IPS-NIHi7 (cell line): Measurements from ENCODE around the gene GP5.

Experiments used
- DNase-seq: peaks from one replicate; pipeline ENCODE4 v3.0.0; 2012; ENCODE audit warnings: mixed read lengths; ENCODE audit errors: extremely low spot score

Gene GP5

DNA sequence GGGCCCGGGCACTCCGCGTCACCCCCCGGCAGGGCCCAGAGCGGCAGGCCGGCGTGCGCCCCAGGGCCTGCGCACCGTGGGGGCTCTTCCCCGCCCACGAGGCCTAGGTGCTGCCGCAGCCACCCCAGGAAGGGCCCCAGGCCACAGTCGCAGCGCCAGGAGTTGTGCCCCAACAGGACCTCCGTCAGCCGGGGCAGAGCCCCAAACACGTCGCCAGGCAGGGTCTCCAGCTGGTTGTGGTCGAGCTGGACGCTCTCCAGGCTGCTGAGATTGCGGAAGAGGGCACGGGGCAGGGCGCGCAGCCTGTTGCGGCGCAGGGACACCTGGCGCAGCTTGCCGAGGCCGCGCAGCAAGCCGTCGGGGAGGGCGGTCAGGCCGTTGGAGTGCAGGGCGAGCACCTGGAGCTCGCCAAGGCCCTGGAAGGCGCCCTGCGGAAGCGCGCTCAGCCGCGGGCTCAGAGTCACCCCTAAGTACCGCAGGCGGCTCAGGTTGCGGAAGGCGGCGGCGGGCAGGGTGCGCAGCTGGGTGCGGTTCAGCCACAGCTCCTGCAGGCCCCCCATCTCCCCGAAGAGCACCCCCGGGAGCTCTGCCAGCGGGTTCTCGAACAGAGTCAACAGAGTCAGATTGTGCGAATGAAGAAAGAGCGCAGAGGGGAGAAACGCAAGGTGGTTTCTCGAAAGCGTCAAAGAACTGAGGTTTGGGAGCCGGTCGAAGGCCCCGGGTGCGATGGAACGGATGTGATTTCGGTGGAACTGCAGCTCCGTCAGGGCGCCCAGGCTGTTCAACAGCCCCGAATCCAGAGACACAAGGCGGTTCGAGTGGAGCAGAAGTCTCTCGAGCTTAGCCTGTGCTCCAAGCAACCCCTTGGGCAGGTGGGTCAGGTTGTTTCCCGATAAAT lies 2.0 kb downstream of the GP5 start:
- DNase-seq, result peak; percentile 52

DNA sequence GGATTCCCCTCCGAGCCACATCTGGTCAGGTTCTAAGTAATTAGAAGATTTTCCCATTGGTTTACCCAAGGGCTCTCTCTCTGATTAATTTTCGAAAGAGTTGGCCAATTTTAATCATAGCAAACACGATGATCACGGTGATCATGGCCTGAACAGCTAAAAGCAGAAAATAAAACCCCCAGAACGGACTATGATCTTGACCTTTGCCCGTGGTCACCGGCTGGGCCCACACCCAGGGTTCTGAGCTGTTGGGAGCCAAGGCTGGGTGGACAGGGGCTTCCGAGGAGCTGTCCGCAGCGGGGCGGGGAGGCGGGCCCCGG lies 2.6 kb downstream of the GP5 start:
- no peak for DNase-seq

DNA sequence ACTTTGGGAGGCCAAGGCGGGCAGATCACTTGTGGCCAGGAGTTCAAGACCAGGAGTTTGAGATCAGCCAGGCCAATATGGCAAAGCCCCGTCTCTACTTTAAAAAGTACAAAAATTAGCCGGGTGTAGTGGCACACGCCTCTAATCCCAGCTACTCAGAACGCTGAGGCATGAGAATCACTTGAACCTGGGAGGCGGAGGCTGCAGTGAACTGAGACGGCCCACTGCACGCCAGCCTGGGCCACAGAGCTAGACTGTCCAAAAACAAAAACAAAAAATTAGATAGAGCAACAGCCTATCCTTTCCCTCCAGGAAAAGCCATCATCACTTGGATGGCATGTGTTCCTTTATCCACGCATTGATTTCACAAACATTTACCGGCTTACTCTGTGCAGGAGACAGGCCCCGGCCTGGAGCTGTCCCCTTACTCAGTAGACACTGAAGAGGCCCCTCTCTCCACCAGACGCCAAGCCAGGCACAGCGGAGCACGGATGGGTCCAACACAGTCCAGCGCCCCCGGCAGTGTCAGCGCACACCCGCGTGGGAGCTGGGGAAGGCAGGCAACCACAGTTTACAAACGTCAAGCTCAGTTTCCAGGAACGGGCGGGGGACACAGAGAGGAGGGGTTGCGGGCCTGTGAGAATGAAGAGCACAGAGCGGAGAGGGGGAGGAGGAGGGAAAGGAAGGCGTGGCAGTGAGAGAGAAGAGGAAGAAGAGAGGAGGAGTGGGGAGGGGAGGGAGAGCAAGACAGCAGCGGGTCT lies 3.1 kb downstream of the GP5 start:
- peak; percentile 60 for DNase-seq

DNA sequence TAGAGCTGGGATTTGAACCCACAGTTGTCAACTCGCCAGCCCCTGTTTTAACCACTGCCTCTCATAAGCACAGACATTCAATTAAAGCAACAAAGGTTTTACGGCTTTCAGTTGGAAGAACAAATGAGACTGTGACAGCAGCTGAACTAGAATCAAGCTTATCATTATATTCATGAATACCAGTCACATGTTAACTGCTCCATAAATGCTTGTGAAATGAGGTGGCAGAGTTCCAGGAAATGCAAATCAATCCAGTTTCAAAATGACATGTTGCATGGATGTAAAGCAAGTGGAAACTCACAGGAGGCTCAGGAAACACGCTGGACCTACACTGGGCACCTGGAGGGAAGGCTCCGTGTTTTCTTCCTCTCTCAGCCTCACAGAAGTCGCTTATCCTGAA lies 3.9 kb downstream of the GP5 start:
- DNase-seq, result no peak

DNA sequence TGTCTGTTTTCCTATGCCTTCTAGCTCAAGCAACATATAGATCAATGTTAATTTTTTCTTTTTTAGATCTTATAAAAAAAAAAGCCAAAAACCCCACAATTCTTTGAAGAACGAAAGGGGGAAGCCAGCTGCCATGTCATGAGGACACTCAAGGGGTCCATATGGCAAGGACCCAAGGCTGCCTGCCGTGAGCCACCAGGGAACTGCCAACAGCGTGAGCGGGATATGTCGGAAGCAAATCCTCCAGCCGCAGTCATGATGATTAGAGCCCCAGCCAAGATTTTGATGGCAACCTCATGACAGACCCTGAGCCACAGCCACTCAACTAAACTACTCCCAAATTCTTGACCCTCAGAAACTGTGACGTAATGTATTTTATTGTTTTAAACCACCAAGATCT lies 6.5 kb downstream of the GP5 start:
- DNase-seq, result no peak

DNA sequence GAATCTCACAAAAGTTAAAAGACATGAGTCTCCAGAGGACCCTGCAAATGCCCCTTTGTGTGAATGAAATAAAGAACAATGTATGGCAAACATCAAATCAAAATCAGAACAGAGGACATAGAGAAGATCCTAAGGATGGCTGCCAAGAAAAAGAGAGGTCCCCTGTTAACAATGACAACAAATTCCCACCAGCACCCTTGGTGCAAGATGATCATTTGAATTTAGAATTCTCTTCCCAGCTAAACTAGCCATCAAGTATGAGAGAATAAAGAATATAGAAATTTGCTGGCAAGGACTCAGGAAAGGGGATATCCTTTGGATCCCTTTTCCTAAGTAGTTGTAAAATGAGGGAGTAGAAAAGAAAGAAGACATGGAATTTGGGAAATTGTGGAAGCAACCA lies 8.2 kb downstream of the GP5 start:
- DNase-seq, result no peak

DNA sequence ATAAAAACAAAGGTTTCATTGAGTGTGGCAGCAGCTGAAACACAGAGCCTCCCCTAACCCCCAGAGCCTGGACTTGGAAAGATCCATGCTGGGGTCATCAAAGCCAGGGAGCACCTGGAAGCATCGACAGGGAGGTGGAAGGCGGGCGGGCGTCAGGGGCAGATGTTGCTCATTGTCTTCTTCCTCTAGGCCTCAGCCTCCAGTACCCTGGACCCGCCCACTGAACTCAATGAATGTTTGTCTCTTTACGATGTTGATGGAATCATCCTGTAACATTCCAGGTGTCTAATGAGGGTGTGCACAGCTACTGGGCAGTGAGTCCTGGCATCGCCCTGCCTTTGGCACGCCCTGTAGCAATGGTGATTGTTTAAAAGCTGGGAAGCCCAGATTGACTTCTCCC lies 9.8 kb downstream of the GP5 start:
- DNase-seq, result no peak

DNA sequence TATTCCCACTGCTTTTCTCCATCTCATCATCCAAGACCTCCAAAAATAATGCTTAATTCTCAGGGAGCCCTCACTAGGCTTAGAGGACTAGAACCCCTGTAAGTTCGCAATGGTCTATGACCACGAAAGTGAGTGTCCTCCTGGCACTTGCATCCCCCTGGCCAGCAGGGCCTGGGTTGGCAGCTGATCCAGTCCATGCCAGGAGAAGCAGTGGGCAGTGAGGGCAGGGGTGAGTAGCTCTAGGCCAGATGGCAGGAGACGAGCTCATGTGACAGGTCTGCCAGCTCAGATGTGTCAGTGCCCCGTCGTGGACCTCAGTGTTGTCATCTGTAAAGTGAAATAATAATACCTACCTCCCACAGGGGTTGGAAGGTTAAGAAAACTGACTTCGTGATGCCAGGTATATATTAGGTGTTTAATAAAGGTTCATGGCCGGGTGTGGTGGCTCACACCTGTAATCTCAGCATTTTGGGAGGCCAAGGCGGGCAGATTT lies 11.1 kb downstream of the GP5 start:
- no peak for DNase-seq

DNA sequence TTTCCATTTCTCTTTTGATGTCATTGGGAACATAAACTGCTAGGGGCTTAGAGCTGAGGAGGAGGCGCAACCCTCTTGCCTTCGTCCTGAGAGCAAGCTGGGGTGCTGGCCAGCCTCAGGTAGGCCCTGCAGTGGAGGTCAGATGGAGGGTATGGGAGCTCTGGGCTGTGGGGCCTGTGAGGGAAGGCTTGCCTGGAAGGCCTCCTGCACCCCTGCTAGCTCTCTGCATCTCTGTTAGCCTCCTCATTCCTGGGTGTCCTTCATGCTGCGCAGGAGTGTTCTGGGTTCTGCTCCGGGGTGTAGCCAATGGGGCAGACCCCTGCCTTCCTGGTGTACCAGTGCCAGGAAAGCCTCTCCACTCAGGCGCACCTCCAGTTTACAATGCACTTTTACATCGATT lies 11.8 kb downstream of the GP5 start:
- no peak for DNase-seq

DNA sequence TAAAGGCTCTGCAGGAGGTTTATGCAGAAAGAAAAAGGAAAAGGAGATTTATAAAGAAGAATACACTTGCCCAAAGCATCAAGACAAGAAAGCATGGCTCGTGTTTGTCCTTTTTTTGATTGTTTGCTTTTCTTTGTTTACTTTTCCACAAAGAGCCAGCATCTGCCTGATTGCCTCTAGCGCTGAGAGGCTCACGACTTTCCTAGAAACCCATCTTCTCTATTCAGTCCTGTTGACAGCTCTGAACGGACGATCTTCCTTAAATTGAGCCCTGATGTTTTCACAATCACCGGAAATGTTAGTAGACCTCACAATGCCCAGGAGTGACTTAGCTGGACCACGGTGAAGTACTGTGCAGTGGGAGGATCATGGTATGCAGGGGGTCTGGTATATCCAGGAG lies 12.4 kb downstream of the GP5 start:
- DNase-seq, result no peak

DNA sequence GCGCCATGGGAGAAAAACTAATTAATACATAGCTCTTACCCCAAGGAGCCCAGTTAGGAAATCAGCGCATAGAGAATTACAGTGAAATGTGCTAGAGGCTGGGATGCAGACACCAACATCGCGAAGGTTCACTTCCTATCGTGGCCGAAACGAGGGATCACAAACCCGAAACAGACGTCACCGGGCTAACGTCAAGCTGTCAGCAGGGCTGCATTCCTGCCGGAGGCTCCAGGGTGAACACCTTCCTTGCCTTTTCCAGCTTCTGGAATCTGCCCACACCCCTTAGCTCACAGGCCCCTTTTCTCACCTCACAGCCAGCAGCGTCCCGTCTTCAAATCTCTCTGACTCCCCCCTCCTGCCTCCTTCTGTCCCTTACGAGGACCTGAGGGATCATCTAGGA lies 13.0 kb downstream of the GP5 start:
- no peak for DNase-seq

DNA sequence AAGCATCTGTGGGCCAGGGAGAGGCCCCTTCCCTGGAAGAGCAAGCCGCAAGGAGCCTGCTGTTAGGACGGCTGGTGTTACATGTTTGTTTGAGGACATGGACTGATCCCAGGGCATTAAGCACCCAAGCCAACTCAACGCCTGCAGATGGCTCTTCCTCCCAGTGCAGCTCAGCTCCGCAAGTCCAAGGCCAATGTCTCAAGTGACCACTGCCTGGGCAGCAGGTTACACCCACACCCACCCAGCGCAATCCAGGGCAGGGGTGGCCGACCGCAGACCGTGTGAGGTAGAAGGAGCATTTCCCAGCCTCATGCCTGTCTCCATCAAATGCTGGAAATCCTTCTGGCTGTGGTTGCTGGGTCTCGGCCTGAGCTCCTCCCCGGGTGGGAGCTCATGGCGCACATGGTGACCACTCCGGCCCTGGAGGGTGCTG lies 14.5 kb downstream of the GP5 start:
- no peak for DNase-seq

DNA sequence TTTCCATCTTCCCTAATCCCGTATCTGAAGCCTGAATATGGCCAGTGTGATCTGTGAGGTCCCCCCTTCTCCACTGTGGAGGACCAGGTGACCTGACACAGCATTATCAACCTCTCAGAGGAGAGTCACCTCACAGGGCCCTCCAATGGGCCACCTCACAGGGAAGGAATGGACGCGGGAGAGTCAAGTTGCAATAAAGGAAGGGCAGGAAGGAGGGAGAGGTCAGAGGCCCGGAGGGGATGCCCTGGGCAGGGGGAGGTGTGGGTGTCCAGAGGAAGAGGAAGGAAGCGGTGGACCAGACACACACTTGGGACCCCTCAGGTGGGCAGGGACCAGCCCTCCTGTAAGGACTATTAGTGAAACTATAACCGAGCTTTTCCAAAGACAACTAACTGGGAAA lies 14.9 kb downstream of the GP5 start:
- DNase-seq, result no peak

DNA sequence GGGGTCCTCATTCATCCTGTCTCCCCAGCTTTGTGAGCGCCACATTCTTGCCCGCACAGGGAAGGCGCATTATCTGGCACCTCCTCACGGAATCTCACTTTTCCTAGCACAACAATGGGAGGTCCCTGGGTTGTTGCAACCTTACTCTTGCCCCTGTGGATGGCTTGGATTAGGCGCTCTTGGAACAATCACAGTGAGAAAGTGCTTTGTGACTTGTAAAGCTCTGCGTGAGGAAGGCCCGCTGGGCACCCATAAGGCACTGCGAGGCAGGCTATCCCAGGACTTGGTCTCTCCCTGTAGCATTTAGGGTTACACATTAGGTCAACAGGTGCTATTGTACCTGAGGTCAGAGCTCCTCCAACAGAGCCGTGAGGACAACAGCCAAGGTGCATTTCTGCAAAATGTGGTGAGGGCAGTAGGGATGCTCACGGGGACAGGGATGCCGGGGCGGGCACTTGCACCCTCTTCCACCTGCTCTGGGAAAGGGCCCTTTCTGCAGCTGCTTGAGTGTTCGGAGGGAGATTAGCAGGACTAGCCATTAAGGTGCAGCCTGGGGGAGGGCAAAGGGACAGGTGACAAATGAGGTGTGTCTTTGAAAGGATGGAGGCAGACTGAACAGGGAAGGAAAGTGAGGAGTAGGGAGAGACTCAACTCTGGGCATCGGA lies 15.7 kb downstream of the GP5 start:
- no peak for DNase-seq

DNA sequence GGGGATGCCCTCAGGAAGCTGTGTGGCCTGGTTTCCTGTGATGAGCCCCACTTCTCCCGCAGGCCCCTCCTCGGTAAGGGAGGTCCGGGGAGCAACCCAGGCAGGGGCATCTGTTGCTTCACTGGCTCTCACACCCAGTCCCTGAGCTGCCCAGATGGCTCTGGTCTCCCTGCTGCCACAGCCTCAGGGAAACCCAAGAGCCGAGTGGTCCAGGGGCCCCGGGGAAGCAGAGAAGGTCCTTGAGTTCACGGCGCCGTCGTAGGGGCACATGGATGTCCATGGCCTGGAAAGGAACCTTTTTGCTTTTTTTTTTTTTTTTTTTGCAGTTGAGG lies 16.2 kb downstream of the GP5 start:
- no peak for DNase-seq

DNA sequence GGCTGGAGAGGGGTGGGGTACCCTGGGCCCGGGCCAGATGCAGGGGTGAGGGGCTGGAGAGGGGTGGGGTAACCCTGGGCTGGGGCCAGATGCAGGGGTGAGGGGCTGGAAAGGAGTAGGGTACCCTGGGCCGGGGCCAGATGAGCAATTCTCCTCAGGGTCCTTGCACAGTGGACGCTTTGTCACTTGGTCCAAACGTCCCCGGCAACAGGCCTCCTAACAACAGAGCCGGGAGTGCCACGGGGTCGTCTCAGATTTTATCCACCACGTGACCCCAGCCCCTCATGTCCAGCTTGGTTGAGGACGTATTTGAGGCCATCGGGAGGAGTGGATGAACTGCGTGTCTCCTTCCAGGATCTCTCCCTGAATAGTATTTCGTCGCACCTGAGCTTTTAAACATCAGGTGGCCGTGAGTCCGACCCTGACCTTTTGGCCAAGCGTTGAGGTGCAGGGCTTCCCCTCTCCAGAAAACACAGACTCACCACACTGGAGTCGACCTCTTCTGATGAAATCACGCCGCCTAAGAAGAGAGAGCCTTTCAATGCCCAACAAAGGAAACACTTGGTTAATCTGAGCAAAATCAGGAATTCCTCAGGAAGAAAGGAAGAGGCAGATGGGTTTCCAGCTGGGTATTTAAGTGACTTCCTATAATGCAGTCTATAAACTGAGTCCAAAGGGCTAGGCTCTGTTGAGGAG lies 16.7 kb downstream of the GP5 start:
- no peak for DNase-seq

DNA sequence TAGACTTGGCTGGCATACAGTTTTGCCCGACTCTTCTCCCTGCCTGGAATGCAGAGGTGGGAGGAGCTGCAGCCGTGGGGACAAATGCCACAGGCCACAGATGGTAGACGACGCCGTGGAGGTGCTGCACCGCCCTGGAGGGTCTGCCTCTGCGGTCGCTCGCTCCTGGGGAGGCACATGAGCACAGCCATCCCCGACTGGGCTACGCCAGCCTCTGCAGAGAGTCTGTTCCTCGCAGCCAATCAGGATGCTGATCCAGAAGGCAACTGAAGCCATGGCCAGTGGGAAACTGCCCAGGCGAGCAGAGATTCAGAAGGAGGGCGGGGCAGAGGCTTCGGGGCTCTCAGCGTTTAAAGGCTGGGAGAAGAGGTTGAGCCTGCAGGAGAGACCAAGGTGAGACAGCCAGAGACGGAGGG lies 17.6 kb downstream of the GP5 start:
- DNase-seq, result peak; percentile 40

DNA sequence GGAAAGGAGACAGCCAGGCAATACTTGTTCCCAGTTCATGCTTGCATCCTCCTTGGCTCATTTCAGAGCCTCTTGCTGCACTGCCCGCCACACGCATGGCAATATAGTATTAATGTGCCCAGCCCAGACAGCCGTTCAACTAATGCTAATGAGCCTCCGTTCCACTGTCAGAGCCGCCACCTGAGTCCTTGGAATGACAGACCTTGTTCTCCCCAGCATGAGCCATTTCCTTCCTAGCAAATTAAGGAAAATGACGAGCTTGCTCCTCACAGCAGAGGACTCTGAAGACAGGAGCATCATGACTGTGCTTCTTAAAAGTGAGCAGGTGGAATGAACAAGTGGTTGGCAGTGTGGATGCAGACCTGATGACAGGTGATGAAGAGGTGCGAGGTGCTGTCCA lies 18.7 kb downstream of the GP5 start:
- DNase-seq, result no peak

DNA sequence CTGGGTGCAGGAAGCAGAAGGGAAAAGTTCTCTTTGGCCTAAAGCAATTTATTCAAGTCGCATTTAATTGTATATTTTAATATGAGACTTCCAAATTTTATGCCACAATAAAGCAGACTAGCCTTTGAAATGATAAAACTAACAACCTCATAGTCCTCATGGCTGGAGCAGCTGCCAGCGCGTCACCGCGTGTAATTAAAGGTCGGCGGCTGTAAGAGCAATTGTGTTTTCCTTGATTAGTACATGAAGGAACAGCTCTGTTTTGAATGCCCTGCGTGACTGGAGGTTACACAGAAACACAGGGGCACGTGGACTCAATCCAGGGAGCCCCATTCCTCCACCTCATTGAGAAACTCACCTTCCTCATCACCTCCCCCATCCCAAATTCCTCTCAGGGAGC lies 19.4 kb downstream of the GP5 start:
- no peak for DNase-seq

DNA sequence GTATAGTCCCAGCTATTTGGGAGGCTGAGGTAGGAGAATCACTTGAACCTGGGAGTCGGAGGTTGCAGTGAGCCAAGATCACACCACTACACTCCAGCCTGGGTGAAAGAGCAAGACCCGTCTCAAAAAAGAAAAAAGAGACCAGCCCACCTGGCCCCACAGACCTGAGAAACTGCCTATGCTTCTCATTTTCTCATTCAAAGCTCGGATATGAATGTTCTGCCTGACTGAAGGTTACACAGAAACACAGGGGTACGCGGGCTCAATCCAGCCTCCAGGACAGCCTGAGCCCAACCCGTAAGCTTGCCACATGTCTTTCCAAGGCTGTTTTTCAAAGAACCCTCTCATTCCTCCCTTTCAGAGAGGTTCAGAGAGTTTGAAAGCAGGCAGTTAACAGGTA lies 19.8 kb downstream of the GP5 start:
- DNase-seq, result no peak

DNA sequence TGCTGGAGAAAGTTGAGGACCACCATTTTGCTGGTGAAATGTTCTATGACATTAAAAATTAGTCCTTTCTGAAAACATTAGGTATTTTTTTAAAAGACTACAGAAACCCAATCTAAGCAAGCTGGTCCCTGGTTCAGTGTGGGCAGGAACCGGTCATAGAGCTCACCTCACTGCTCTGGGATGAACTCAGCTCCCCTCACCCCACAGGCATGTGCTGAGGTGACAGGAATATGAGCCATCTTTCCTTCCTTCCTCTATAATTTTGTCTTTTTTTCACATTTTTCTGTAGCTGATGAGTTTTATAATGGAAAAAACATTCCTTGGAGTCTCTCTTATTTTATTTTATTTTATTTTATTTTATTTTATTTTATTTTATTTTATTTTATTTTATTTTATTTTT lies 21.4 kb downstream of the GP5 start:
- DNase-seq, result no peak

DNA sequence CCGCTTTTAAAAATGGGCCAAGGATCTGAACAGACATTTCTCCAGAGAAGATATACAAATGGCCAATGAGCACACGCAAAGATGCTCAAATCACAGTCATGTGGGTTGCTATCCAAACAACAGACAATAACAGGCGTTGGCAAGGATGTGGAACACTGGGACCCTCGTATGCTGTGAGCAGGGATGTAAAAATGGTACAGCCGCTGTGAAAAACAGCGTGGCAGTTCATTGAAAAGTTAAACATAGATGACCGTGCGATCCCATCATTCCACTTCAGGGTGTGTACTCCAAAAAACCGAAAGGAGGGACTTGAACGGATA lies 22.9 kb downstream of the GP5 start:
- DNase-seq, result no peak
